Breast epithelium (tissue), 4 donors: ENCODE results near the gene RSPH9. TPM values are rescaled to one million over a fixed set of nuclear protein-coding genes. Genes with fewer than 3 reads are reported as not detected.
A peak's percentile ranks its signal among the peaks of the same experiment; 100 is the strongest.

Source experiments
- DNase-seq, 2 donors: peaks; one replicate each; pipeline ENCODE4 v3.0.0-alpha.2; 2019; ENCODE audit warnings: low spot score in 2 of 2
- H3K27ac ChIP-seq, 2 donors: fragments of 200-600 bp; sonication (generic) in 1 of 2; one replicate each; pipeline ENCODE4 v1.5.1; 2016 to 2019; ENCODE audit warnings: mild to moderate bottlenecking in 1 of 2
- H3K27me3 ChIP-seq, 2 donors: fragments of 200-600 bp; sonication (generic) in 1 of 2; one replicate each; pipeline versions ENCODE4 v1.5.1 to v1.6.0; 2017 to 2019; ENCODE audit warnings: control low read depth in 1 of 2, mild to moderate bottlenecking in 1 of 2
- H3K36me3 ChIP-seq: fragments of 200-600 bp; one replicate; pipeline ENCODE4 v1.5.1; 2019
- H3K4me1 ChIP-seq, 2 donors: fragments of 200-600 bp; sonication (generic); one replicate each; pipeline ENCODE4 v1.5.1; 2016 to 2019; ENCODE audit warnings: control low read depth in 1 of 2
- H3K4me3 ChIP-seq, 3 donors: fragments of 200-600 bp; sonication (generic); 1 replicate in 2 of 3; 2 replicates in 1 of 3; pipeline ENCODE4 v1.5.1; 2016 to 2019; ENCODE audit warnings: mild to moderate bottlenecking in 3 of 3, moderate library complexity in 2 of 3
- H3K9me3 ChIP-seq, 2 donors: fragments of 200-600 bp; sonication (generic) in 1 of 2; one replicate each; pipeline ENCODE4 v1.5.1; 2016 to 2019; ENCODE audit warnings: control low read depth in 1 of 2
- POLR2A ChIP-seq: fragments of 450-650 bp; IDR thresholded peaks from one replicate; pipeline ENCODE4 v1.6.1; 2016; ENCODE audit warnings: antibody characterized with exemption, mild to moderate bottlenecking, moderate library complexity
- POLR2AphosphoS5 ChIP-seq, 3 donors: sonication (generic); formaldehyde crosslinking; IDR thresholded peaks; one replicate each; pipeline ENCODE4 v1.6.1; 2017; ENCODE audit warnings: antibody characterized with exemption in 3 of 3
- intact Hi-C: fragments of 100-400 bp; cut with DNase I; formaldehyde crosslinking; loops from one replicate; pipeline ENCODE4 v1.15.1; 2023; ENCODE audit warnings: low total_unique reads
- total RNA-seq, 3 donors: library from RNA; depleted of rRNA; stranded (reverse); fragments of >200 nt; gene quantifications; one replicate each; pipeline ENCODE4 v1.1.0, GENCODE V29; 2016
- TF ChIP-seq, protein P1 (sequence below), 3 donors: fragments of 450-650 bp; IDR thresholded peaks; one replicate each; pipeline ENCODE4 v1.5.1; 2016 to 2017; ENCODE audit warnings: antibody characterized with exemption in 3 of 3, mild to moderate bottlenecking in 3 of 3, moderate library complexity in 3 of 3

RSPH9 gene
- total RNA-seq, 3 donors from 2014 or later, result not detected

DNA sequence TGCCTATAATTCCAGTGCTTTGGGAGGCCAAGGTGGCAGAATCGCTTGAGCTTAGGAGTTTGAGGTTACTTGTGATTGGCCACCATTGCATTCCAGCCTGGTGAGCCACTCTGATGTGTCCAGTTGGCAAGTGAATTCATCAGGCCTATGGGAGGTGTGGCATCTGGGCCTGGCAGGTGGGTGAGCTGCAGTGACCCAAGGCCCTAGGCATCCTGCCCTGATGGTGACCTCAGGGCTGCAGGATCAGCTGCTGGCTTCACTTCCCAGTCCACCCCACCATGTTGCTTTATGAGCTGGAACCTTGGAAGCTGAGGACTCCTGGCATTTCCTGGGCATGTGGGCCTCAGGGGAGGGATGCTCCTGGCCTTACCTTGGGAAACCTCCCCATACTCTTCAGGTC, 20.5 kb downstream of the RSPH9 start:
- no peak overlapping the region for H3K4me3 ChIP-seq
- DNase-seq, result no peak
- intact Hi-C loops, result loop anchor here (5.0 kb wide), 1 partner anchor 102 kb away; no protein-coding TSS in a partner anchor
- no peaks in the 10 kb centered on the region for H3K9me3 ChIP-seq
- TF ChIP-seq POLR2A (no peak), POLR2AphosphoS5 (IDR thresholded peaks at IDR 0.05) (no peak)
- TF ChIP-seq, protein P1, sequence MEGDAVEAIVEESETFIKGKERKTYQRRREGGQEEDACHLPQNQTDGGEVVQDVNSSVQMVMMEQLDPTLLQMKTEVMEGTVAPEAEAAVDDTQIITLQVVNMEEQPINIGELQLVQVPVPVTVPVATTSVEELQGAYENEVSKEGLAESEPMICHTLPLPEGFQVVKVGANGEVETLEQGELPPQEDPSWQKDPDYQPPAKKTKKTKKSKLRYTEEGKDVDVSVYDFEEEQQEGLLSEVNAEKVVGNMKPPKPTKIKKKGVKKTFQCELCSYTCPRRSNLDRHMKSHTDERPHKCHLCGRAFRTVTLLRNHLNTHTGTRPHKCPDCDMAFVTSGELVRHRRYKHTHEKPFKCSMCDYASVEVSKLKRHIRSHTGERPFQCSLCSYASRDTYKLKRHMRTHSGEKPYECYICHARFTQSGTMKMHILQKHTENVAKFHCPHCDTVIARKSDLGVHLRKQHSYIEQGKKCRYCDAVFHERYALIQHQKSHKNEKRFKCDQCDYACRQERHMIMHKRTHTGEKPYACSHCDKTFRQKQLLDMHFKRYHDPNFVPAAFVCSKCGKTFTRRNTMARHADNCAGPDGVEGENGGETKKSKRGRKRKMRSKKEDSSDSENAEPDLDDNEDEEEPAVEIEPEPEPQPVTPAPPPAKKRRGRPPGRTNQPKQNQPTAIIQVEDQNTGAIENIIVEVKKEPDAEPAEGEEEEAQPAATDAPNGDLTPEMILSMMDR (IDR thresholded peaks at IDR 0.05), result no peak
- H3K27ac ChIP-seq, result no peak overlapping the region
- no peaks in the 10 kb centered on the region for H3K27me3 ChIP-seq
- H3K36me3 ChIP-seq, result no peaks in the 10 kb centered on the region
- peaks cover 3 to 16% of the 10 kb centered on the region in 2 donors for H3K4me1 ChIP-seq

DNA sequence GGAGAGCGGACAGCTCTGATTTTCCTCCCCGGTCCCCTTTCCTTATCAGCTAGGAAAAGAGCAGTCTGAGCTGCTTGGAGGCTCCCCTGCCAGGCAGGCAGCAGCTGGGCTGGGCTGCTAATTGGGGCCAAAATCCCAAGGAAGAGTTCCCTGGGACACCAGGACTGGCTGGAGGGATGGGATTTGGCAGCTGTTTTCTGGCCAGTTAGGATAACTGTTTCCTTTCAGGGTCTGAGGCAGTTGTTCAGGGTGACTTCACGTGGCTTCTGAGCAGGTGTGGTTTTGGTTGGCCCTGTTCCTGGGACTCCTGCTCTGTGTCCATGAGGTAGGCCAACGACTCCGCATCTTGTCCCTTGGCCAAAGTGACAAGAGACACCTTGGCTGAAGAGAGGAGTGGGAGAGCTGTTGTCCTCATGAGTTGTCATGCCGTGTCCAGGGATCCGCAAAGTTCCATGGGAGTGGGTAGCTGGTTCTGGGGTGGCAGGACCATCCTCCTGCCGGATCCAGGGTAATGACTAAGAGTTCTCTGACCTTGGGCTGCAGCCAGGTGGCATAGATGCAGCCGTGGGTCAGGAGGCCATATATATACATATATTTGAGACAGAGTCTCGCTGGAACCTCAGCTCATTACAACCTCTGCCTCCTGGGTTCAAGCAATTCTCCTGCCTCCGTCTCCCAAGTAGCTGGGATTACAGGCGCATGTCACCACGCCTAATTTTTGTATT, 21.5 kb downstream of the RSPH9 start:
- intact Hi-C loops, result loop anchor here (5.0 kb wide), 1 partner anchor 101 kb away; no protein-coding TSS in a partner anchor
- no peaks in the 10 kb centered on the region for H3K27me3 ChIP-seq
- DNase-seq, result no peak
- H3K9me3 ChIP-seq, result no peaks in the 10 kb centered on the region
- TF ChIP-seq, protein P1 (IDR thresholded peaks at IDR 0.05), result no peak
- TF ChIP-seq POLR2A (no peak), POLR2AphosphoS5 (IDR thresholded peaks at IDR 0.05) (no peak)
- H3K4me3 ChIP-seq, result no peak overlapping the region
- H3K36me3 ChIP-seq, result no peaks in the 10 kb centered on the region
- peaks cover 3 to 16% of the 10 kb centered on the region in 2 donors for H3K4me1 ChIP-seq
- H3K27ac ChIP-seq, result no peak overlapping the region

DNA sequence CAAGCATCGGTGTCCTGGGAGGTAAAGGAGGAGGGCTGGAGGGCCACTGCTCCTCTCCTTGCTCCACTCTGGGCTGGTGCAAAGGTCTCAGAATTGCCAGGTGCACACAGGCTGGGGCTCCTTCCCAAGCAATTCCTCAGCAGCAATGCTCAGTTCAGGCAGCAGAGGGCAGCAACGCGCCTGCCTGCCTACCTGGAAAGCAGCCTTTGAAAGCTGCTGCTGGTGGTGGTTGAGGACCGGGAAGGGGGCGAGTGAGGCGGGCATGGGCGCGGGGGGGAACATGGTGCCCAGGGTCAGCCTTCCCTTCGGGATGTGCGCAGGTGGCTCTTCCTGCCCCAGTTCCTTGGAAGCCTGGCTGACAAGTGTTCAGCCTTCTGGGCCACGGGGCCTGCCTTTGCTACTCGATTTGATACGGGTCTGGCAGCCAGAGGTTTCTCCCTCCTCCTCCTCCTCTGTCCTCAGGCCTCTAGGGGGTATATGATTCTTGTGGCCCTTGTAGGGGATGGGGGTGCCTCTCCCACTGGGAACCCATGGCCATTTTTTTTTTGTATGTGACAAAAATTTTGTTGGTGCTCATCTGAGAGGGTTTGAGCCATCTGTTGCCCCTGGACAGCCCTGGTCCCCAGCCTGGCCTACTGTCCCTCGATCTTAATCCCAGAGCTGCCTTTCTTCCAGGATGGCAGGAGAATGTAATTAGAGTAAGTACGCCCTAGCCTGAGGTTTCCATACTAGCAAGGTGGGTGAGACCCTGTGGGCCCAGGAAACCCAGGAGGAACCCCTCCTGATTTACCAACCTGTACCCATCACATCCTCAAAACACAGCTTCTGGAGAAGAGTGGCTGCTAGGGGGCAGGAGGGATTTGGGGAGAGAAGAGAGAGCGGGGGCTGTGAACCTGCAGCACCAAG, 22.7 kb downstream of the RSPH9 start:
- intact Hi-C loops, result loop anchor here (5.0 kb wide), 1 partner anchor 100 kb away; no protein-coding TSS in a partner anchor
- peak overlapping the region in 1 of 3 donors; percentile 30 for H3K4me3 ChIP-seq
- no peaks in the 10 kb centered on the region for H3K36me3 ChIP-seq
- peak overlapping the region; percentile 70 to 81 for H3K27ac ChIP-seq
- TF ChIP-seq POLR2A (no peak), POLR2AphosphoS5 (IDR thresholded peaks at IDR 0.05) (peak; percentile 21 to 48 (median 28))
- TF ChIP-seq, protein P1 (IDR thresholded peaks at IDR 0.05), result peak; percentile 89 to 95 (median 93)
- peaks cover 3 to 16% of the 10 kb centered on the region in 2 donors for H3K4me1 ChIP-seq
- peak; percentile 81 to 87 for DNase-seq
- no peaks in the 10 kb centered on the region for H3K9me3 ChIP-seq
- no peaks in the 10 kb centered on the region for H3K27me3 ChIP-seq

DNA sequence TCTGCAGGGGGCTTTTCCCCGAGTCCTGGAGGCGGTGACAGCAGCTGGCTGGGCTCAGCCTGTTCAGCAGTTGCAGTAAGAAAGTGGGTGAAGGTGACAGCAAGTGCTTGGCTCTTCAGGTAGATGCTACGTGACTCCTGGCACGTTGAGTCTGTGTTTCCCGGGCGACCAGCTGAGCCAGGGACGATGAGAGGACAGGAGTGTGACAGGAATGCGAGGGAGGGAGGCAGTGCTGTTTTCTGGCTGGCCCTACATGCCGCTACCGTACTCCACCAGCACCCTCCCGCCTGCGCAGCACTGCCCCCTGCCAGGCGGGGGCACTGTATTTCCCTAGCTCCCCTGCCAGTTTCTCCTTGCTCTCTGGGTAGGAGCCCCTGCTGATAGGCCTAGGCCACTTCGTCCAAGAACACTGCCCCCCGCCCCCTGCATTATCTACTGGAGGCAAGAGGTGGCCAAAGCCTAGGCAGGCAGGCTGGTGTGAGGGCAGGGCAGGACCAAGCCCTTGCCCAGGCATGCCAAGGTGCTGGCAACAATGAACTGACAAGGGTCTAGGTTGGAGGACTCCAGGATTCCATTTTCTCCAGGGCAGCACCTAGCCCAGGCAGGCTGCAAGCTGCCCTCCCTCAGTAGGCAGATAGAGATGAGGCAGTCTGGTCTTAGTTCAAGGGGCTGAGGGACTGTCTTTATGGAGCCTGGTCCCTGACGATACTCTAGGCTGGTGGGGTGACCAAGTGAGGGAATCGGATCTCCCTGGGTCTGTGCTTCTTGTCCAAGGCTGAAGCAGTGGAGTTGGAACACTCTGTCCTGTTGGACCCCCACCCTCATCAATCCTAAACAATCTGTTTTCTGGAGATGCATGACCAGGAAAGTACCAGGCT, 23.6 kb downstream of the RSPH9 start:
- peak; percentile 68 to 84 for DNase-seq
- no peaks in the 10 kb centered on the region for H3K27me3 ChIP-seq
- H3K27ac ChIP-seq, result peak overlapping the region; percentile 70 to 81
- no peak overlapping the region for H3K4me3 ChIP-seq
- TF ChIP-seq POLR2AphosphoS5 (IDR thresholded peaks at IDR 0.05) (no peak), POLR2A (no peak)
- TF ChIP-seq, protein P1 (IDR thresholded peaks at IDR 0.05), result peak in 2 of 3 donors; percentile 17 to 52
- H3K4me1 ChIP-seq, result peaks cover 3 to 16% of the 10 kb centered on the region in 2 donors
- H3K36me3 ChIP-seq, result no peaks in the 10 kb centered on the region
- intact Hi-C loops, result loop anchor here (5.0 kb wide), 1 partner anchor 99 kb away; no protein-coding TSS in a partner anchor
- no peaks in the 10 kb centered on the region for H3K9me3 ChIP-seq
